Measurements from ENCODE around the gene CNN3.

DNA sequence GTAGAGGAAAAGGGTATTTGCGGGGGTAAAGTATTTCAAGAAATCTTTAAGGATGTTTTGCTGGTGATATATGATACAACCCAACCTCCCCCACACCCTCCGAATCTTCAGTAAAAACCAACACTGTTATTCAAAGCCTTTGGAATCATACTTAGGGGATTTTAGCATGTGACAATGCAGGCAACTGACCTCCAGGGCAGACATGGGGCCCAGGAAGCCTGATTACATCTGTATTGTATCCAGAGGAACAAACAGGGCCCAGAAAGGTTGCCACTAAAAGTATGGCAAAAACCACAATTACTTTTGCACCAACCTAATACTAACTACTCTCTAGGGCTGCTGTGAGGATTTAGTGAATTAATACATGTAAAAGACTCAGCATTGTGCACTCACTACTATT lies 43.9 kb upstream of the CNN3 start:
- TF ChIP-seq, protein P1, sequence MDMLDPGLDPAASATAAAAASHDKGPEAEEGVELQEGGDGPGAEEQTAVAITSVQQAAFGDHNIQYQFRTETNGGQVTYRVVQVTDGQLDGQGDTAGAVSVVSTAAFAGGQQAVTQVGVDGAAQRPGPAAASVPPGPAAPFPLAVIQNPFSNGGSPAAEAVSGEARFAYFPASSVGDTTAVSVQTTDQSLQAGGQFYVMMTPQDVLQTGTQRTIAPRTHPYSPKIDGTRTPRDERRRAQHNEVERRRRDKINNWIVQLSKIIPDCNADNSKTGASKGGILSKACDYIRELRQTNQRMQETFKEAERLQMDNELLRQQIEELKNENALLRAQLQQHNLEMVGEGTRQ (CRISPR knock-in tag; IDR thresholded peaks at IDR 0.05): no peak
- TF ChIP-seq JAZF1 (CRISPR knock-in tag; IDR thresholded peaks at IDR 0.05): no peak
- TF ChIP-seq, protein P2, sequence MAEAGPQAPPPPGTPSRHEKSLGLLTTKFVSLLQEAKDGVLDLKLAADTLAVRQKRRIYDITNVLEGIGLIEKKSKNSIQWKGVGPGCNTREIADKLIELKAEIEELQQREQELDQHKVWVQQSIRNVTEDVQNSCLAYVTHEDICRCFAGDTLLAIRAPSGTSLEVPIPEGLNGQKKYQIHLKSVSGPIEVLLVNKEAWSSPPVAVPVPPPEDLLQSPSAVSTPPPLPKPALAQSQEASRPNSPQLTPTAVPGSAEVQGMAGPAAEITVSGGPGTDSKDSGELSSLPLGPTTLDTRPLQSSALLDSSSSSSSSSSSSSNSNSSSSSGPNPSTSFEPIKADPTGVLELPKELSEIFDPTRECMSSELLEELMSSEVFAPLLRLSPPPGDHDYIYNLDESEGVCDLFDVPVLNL (CRISPR knock-in tag; IDR thresholded peaks at IDR 0.05; ENCODE audit: borderline replicate concordance, low read depth): no peak
